Neural progenitor cell (in vitro differentiated cells): ENCODE results near the gene NF2. TPM values are rescaled to one million over a fixed set of nuclear protein-coding genes. Genes with fewer than 3 reads are reported as not detected.

Experiments used
- DNase-seq: peaks from one replicate; pipeline ENCODE4 v3.0.0-alpha.2; 2016; ENCODE audit warnings: low spot score
- H2AFZ ChIP-seq: fragments of 200-600 bp; sonication (generic); replicated peaks from 2 replicates; pipeline ENCODE4 v1.6.1; 2016; ENCODE audit warnings: antibody characterized with exemption
- H3F3A ChIP-seq: fragments of 200-600 bp; sonication (generic); 2 replicates; pipeline ENCODE4 v1.6.1; 2016; ENCODE audit warnings: antibody characterized with exemption, low read depth
- H3K27ac ChIP-seq: fragments of 200-600 bp; sonication (generic); 2 replicates; pipeline ENCODE4 v1.5.1; 2016; ENCODE audit warnings: mild to moderate bottlenecking
- H3K27me3 ChIP-seq: fragments of 200-600 bp; sonication (generic); 2 replicates; pipeline ENCODE4 v1.6.1; 2016; ENCODE audit warnings: mild to moderate bottlenecking, moderate library complexity
- H3K36me3 ChIP-seq: fragments of 200-600 bp; sonication (generic); 2 replicates; pipeline ENCODE4 v1.5.1; 2016
- H3K4me1 ChIP-seq: fragments of 200-600 bp; sonication (generic); 2 replicates; pipeline ENCODE4 v1.6.1; 2016; ENCODE audit warnings: mixed run types
- H3K4me2 ChIP-seq: fragments of 200-600 bp; sonication (generic); 2 replicates; pipeline ENCODE4 v1.6.1; 2016
- H3K4me3 ChIP-seq: fragments of 200-600 bp; sonication (generic); 2 replicates; pipeline ENCODE4 v1.5.1; 2016
- H3K79me2 ChIP-seq: fragments of 200-600 bp; sonication (generic); 2 replicates; pipeline ENCODE4 v1.6.1; 2016; ENCODE audit warnings: low read depth
- H3K9ac ChIP-seq: fragments of 200-600 bp; sonication (generic); 2 replicates; pipeline ENCODE4 v1.6.1; 2016
- H3K9me3 ChIP-seq: fragments of 200-600 bp; sonication (generic); 2 replicates; pipeline ENCODE4 v1.5.1; 2016; ENCODE audit warnings: low read depth
- H4K20me1 ChIP-seq: fragments of 200-600 bp; sonication (generic); 2 replicates; pipeline ENCODE4 v1.6.1; 2016; ENCODE audit warnings: low read depth
- H3K27ac Mint-ChIP-seq: 3 replicates; pipeline ENCODE4 v1.8.0; 2021; ENCODE audit warnings: mixed read lengths
- H3K27me3 Mint-ChIP-seq: 2 replicates; pipeline ENCODE4 v1.8.0; 2022; ENCODE audit warnings: low read depth, mild to moderate bottlenecking, inconsistent platforms, moderate library complexity, mixed read lengths; ENCODE audit not compliant: insufficient read depth
- H3K36me3 Mint-ChIP-seq: 3 replicates; pipeline ENCODE4 v1.8.0; 2021; ENCODE audit warnings: mixed read lengths
- H3K4me1 Mint-ChIP-seq: 3 replicates; pipeline ENCODE4 v1.8.0; 2021; ENCODE audit warnings: mixed read lengths
- H3K4me3 Mint-ChIP-seq: 3 replicates; pipeline ENCODE4 v1.8.0; 2021; ENCODE audit warnings: mild to moderate bottlenecking, moderate library complexity, mixed read lengths
- H3K9me3 Mint-ChIP-seq: 3 replicates; pipeline ENCODE4 v1.8.0; 2020; ENCODE audit warnings: mixed read lengths
- EZH2 ChIP-seq: fragments of 200-600 bp; sonication (generic); IDR thresholded peaks from 2 replicates; pipeline ENCODE4 v1.6.1; 2017; ENCODE audit warnings: antibody characterized with exemption, mild to moderate bottlenecking, moderate library complexity
- EZH2phosphoT487 ChIP-seq: fragments of 200-600 bp; sonication (generic); IDR thresholded peaks from 2 replicates; pipeline ENCODE4 v1.6.1; 2017; ENCODE audit warnings: antibody characterized with exemption
- total RNA-seq: library from RNA; depleted of rRNA; stranded (reverse); fragments of >200 nt; gene quantifications from 2 replicates; pipeline ENCODE4 v1.2.3, GENCODE V29; 2015; ENCODE audit warnings: low replicate concordance
- TF ChIP-seq, protein P1 (sequence below): fragments of 200-600 bp; sonication (generic); IDR thresholded peaks from 2 replicates; pipeline ENCODE4 v1.5.1; 2017; ENCODE audit warnings: antibody characterized with exemption, mild to moderate bottlenecking

Gene NF2
- total RNA-seq, 1 donor from 2014 or later = 18.7 TPM

- Mint-ChIP-seq H3K4me1 (peaks cover 11% of the 10 kb centered on the region), H3K27ac (no peak overlapping the region), H3K9me3 (no peaks in the 10 kb centered on the region), H3K36me3 (no peaks in the 10 kb centered on the region), H3K27me3 (peaks cover 17% of the 10 kb centered on the region), H3K4me3 (no peak overlapping the region)
- Histone ChIP-seq H2AFZ (no peak overlapping the region), H3K36me3 (no peaks in the 10 kb centered on the region), H3K4me3 (no peak overlapping the region), H4K20me1 (peaks cover 7% of the 10 kb centered on the region), H3K27me3 (peaks cover 34% of the 10 kb centered on the region), H3K79me2 (no peaks in the 10 kb centered on the region), H3K4me2 (no peak overlapping the region), H3K9ac (no peak overlapping the region), H3F3A (peaks cover 3% of the 10 kb centered on the region), H3K4me1 (peaks cover 7% of the 10 kb centered on the region), H3K27ac (no peak overlapping the region), H3K9me3 (no peaks in the 10 kb centered on the region)
- no peak for DNase-seq
- TF ChIP-seq, protein P1, sequence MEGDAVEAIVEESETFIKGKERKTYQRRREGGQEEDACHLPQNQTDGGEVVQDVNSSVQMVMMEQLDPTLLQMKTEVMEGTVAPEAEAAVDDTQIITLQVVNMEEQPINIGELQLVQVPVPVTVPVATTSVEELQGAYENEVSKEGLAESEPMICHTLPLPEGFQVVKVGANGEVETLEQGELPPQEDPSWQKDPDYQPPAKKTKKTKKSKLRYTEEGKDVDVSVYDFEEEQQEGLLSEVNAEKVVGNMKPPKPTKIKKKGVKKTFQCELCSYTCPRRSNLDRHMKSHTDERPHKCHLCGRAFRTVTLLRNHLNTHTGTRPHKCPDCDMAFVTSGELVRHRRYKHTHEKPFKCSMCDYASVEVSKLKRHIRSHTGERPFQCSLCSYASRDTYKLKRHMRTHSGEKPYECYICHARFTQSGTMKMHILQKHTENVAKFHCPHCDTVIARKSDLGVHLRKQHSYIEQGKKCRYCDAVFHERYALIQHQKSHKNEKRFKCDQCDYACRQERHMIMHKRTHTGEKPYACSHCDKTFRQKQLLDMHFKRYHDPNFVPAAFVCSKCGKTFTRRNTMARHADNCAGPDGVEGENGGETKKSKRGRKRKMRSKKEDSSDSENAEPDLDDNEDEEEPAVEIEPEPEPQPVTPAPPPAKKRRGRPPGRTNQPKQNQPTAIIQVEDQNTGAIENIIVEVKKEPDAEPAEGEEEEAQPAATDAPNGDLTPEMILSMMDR = no peak
- TF ChIP-seq EZH2 (no peak), EZH2phosphoT487 (no peak)
These were observed 121.4 kb downstream of the NF2 start for GRCh38 chr22:29724843-29725242.

DNA sequence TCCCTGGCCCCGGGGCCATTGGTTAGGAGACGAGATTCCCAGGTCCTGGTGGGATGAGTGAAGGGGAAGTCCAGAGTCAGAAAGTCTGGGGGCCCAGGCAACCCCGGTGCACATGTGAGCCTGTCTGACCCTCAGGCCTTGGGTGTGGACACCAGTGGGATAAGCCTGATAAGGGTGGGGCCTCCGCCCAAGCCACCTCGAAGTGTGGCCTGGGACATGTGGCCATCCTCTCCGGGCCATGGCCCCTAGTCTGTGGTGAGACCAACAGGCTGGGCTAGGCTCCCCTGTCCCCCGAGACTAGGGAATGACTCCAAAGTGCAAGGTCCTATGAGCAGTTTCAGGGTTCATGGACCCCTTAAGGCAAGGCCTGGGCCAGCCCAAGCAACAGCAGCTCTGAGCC is 122.7 kb downstream of the NF2 start:
- H3K79me2 ChIP-seq = no peaks in the 10 kb centered on the region
- H4K20me1 ChIP-seq = peaks cover 6% of the 10 kb centered on the region
- TF ChIP-seq, protein P1 = no peak
- TF ChIP-seq EZH2 (no peak), EZH2phosphoT487 (no peak)
- peaks cover 21% of the 10 kb centered on the region for H3K27me3 ChIP-seq
- H3K9ac ChIP-seq = no peak overlapping the region
- Mint-ChIP-seq H3K4me1 (peaks cover 11% of the 10 kb centered on the region), H3K9me3 (no peaks in the 10 kb centered on the region), H3K27ac (no peak overlapping the region), H3K27me3 (peaks cover 17% of the 10 kb centered on the region), H3K4me3 (no peak overlapping the region), H3K36me3 (no peaks in the 10 kb centered on the region)
- no peaks in the 10 kb centered on the region for H3K36me3 ChIP-seq
- H3K27ac ChIP-seq = no peak overlapping the region
- no peak overlapping the region for H2AFZ ChIP-seq
- H3K4me3 ChIP-seq = no peak overlapping the region
- DNase-seq = no peak
- no peaks in the 10 kb centered on the region for H3K9me3 ChIP-seq
- H3F3A ChIP-seq = peaks cover 3% of the 10 kb centered on the region
- no peak overlapping the region for H3K4me2 ChIP-seq
- H3K4me1 ChIP-seq = peaks cover 4% of the 10 kb centered on the region

DNA sequence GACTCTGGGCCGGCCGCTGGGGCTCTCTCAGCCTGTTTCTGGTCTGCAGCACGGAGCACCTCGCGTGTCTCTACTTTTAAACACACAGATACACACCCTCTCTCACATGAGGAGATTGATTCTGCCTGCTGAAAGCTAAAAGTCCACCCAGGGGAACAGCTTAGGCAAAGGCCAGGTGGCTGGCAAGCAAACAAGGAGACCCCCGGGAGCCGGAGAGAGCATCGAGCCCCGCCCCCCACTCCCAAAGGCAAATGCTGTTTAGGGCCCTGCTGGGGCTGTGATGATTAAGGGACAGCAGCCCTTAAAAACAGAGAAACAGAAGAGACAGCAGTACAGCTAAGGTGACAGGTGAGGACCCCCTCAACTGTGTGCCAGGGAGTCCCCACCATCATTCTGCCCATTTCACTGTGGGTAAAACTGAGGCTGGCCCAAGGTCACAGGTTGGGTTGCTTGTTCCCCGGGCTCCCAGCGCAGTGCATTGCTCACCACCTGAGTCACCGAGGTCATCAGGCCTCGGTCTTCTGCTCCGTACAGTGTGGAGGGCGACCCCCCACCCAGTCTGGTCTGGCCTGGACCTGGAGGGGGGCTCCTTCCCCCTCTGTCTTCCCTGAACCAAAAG is 123.2 kb downstream of the NF2 start:
- TF ChIP-seq EZH2phosphoT487 (no peak), EZH2 (no peak)
- TF ChIP-seq, protein P1 = no peak
- Mint-ChIP-seq H3K36me3 (no peaks in the 10 kb centered on the region), H3K4me3 (no peak overlapping the region), H3K4me1 (peaks cover 11% of the 10 kb centered on the region), H3K27me3 (peaks cover 13% of the 10 kb centered on the region), H3K27ac (no peak overlapping the region), H3K9me3 (no peaks in the 10 kb centered on the region)
- no peak overlapping the region for H2AFZ ChIP-seq
- peaks cover under 1% of the 10 kb centered on the region for H4K20me1 ChIP-seq
- H3F3A ChIP-seq = peaks cover 3% of the 10 kb centered on the region
- no peak for DNase-seq
- no peak overlapping the region for H3K9ac ChIP-seq
- no peak overlapping the region for H3K4me3 ChIP-seq
- no peaks in the 10 kb centered on the region for H3K79me2 ChIP-seq
- H3K36me3 ChIP-seq = no peaks in the 10 kb centered on the region
- peak overlapping the region; percentile 63 for H3K4me2 ChIP-seq
- H3K9me3 ChIP-seq = no peaks in the 10 kb centered on the region
- H3K4me1 ChIP-seq = peaks cover 4% of the 10 kb centered on the region
- no peak overlapping the region for H3K27ac ChIP-seq
- peaks cover 16% of the 10 kb centered on the region for H3K27me3 ChIP-seq
